ENCODE results near the gene NCKAP5.

NCKAP5 gene

DNA sequence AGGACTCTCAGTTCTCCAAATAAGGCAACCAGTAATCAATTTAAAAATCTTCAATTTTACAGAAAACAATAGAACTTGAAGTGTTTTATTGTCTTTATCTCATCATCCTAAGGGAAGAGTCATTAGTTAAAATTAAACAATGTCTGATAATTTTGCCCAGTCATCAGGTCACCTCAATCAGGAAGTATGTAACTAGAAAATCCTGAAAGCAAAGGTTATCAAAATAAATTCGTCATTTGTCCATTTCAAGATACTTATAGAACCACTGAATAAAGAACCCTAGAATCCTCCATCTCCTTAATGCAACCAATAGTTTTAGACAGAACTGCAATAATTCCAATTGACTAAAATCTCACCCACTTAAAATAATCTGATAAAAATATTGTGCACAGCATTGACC is 115.2 kb downstream of the NCKAP5 start:
- H3K4me3 ChIP-seq (ENCODE audit: control insufficient read depth, low read depth, low read length): no peak overlapping the region
- TF ChIP-seq, protein P1, sequence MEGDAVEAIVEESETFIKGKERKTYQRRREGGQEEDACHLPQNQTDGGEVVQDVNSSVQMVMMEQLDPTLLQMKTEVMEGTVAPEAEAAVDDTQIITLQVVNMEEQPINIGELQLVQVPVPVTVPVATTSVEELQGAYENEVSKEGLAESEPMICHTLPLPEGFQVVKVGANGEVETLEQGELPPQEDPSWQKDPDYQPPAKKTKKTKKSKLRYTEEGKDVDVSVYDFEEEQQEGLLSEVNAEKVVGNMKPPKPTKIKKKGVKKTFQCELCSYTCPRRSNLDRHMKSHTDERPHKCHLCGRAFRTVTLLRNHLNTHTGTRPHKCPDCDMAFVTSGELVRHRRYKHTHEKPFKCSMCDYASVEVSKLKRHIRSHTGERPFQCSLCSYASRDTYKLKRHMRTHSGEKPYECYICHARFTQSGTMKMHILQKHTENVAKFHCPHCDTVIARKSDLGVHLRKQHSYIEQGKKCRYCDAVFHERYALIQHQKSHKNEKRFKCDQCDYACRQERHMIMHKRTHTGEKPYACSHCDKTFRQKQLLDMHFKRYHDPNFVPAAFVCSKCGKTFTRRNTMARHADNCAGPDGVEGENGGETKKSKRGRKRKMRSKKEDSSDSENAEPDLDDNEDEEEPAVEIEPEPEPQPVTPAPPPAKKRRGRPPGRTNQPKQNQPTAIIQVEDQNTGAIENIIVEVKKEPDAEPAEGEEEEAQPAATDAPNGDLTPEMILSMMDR (conservative IDR thresholded peaks at IDR 0.05; ENCODE audit: control insufficient read depth, insufficient read depth, low read depth, low read length): no peak
- no peak for DNase-seq (ENCODE audit: low read depth)

DNA sequence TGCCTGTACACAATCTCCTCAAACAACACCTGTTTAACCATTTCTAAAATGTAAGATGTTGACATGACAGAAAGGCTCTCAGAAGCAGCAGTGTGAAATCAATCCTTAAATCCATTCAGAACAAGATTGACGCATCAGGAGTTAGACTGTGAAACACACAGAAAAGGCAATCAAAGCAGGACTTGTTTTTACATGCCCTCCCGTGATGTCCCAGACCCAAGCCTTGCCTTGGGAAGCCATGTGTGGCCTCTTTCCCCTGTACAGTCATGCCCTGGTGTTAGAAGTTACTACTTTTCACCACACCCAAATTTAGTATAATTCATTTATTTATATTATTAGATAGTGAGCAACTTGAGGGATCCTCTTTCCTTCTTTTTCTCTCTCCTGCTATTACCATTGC is 115.7 kb downstream of the NCKAP5 start:
- no peak for DNase-seq (ENCODE audit: low read depth)
- TF ChIP-seq, protein P1 (conservative IDR thresholded peaks at IDR 0.05; ENCODE audit: control insufficient read depth, insufficient read depth, low read depth, low read length): no peak
- no peak overlapping the region for H3K4me3 ChIP-seq (ENCODE audit: control insufficient read depth, low read depth, low read length)

DNA sequence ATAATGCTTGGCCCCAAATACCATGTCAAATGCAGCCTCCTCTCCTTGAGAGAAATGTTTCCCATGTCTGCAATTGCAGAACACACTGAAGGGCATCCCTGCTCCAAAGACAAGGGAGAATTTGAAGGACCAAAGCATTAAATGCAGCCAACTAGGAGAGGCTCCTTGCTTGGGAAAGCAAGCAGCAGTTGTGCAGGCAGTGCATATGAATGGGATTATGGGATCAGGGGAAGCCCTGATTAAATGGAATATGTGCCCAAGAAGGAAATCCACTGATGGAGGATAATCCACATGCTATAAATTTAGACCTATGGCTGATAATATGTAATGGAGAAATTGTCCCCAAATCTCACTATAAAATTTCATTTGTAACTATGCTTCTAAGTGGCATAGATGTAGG is 116.1 kb downstream of the NCKAP5 start:
- no peak overlapping the region for H3K4me3 ChIP-seq (ENCODE audit: control insufficient read depth, low read depth, low read length)
- TF ChIP-seq, protein P1 (conservative IDR thresholded peaks at IDR 0.05; ENCODE audit: control insufficient read depth, insufficient read depth, low read depth, low read length): no peak
- DNase-seq (ENCODE audit: low read depth): no peak

DNA sequence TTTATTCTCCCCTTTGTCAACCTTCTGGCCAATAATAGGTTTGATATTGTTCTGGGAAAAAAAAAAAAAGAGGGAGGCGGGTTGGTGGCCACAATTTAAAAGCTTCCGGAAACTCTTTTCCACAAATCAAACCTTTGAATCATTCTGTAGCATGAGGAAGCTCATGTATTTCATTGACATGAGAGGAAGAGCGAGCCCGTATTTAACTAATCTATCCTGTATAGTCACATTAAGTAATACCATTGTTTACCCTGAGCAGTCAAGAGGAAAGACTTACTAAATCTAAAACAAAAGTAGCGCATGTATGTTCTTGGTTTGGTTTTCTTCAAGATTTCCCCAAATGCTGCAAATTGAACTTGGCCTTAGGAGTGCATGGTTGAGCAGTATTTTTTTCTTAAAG is 120.1 kb downstream of the NCKAP5 start:
- TF ChIP-seq, protein P1 (conservative IDR thresholded peaks at IDR 0.05; ENCODE audit: control insufficient read depth, insufficient read depth, low read depth, low read length): no peak
- no peak for DNase-seq (ENCODE audit: low read depth)
- no peak overlapping the region for H3K4me3 ChIP-seq (ENCODE audit: control insufficient read depth, low read depth, low read length)

DNA sequence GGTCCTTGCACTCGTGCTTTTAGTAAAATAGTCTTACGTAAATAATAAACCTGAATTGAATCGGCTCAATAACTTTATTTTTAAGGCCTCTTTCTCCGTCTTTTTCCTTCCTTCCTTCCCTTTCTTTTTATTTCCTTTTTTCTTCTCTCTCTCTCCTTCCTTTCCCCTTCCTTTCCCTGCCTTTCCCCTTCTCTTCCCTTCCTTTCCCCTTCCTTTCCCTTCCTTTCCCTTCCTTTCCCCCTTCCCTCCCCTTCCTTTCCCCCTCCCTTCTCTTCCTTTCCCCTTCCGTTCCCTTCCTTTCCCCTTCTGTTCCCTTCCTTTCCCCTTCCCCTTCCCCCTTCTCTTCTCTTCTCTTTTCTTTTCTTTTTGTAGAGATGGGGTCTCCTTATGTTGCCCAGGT is 121.0 kb downstream of the NCKAP5 start:
- TF ChIP-seq, protein P1 (conservative IDR thresholded peaks at IDR 0.05; ENCODE audit: control insufficient read depth, insufficient read depth, low read depth, low read length): no peak
- no peak for DNase-seq (ENCODE audit: low read depth)
- no peak overlapping the region for H3K4me3 ChIP-seq (ENCODE audit: control insufficient read depth, low read depth, low read length)

DNA sequence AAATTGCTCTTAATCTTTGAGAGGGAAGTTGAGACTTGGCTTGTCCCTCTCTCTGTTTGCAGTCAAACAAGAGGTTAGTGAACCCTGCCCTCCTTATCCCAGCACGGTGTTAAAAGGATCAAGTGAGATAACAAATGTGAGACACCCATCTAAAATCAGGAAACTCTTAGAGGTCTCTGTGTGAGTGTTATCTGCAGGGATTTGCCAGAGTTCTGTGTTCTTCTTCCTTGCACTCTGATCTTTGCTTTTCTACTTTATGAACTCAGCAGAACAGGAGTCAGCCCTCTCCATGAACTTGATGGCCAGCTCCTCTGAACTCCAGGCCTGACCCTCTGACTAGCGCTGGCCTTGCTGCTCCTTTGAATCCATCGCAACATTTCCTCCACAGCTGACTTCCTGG is 123.8 kb downstream of the NCKAP5 start:
- TF ChIP-seq, protein P1 (conservative IDR thresholded peaks at IDR 0.05; ENCODE audit: control insufficient read depth, insufficient read depth, low read depth, low read length): no peak
- no peak for DNase-seq (ENCODE audit: low read depth)

DNA sequence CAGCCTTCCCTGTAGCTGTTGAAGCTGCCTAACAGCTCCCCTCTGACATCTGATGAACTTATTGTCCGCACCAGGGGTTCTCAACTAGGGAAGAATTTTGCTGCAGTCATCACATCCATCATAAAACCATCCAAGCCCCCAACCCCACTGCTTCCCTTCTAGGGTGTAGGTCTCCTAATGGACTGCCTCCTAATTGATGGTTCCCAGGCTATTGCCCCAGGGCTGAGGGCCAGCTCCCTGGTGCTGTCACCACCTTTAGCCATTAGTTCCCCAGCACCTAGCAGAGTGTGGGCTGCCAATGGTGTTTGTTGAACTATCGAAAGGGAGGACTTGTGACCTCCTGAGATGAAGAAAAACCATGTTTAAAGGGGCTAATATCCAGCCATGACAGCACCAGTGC is 125.9 kb downstream of the NCKAP5 start:
- DNase-seq (ENCODE audit: low read depth): no peak
- H3K4me3 ChIP-seq (ENCODE audit: control insufficient read depth, low read depth, low read length): no peak overlapping the region
- TF ChIP-seq, protein P1 (conservative IDR thresholded peaks at IDR 0.05; ENCODE audit: control insufficient read depth, insufficient read depth, low read depth, low read length): no peak

More for the DNA sequence above, 123.8 kb downstream of the NCKAP5 start:
- H3K4me3 ChIP-seq (ENCODE audit: control insufficient read depth, low read depth, low read length): no peak overlapping the region

Data from fibroblast of mammary gland (primary cell).